RWPE2 (cell line): ENCODE data around the gene KLB.
"Not testable (repeated sequence)": the region's sequence is repeated elsewhere in the genome, so short reads cannot be mapped to it uniquely, and the experiment has no call there.

ENCODE experiments used
- ATAC-seq: fragments of 200-7000 bp; cut with Tn5 transposase; 3 replicates; pipeline ENCODE4 v1.9.1; 2021; ENCODE audit warnings: low read depth
- DNase-seq: peaks from one replicate; pipeline ENCODE4 v3.0.0-alpha.2; 2020; ENCODE audit warnings: low spot score
- H3K27ac ChIP-seq: fragments of 450-650 bp; 2 replicates; pipeline ENCODE4 v1.5.1; 2017; ENCODE audit warnings: mild to moderate bottlenecking; ENCODE audit not compliant: poor library complexity, severe bottlenecking
- H3K27me3 ChIP-seq: fragments of 250-450 bp; sonication (Bioruptor Pico); 2 replicates; pipeline ENCODE4 v1.5.1; 2021; ENCODE audit warnings: mild to moderate bottlenecking, moderate library complexity; ENCODE audit not compliant: insufficient read depth, poor library complexity, severe bottlenecking
- H3K36me3 ChIP-seq: fragments of 250-450 bp; sonication (Bioruptor Pico); 2 replicates; pipeline ENCODE4 v1.5.1; 2020; ENCODE audit warnings: low read depth, mild to moderate bottlenecking, moderate library complexity
- H3K4me1 ChIP-seq: fragments of 250-450 bp; sonication (Bioruptor Pico); 2 replicates; pipeline ENCODE4 v1.5.1; 2021; ENCODE audit warnings: mild to moderate bottlenecking, moderate library complexity; ENCODE audit not compliant: insufficient read depth, poor library complexity, severe bottlenecking
- H3K4me3 ChIP-seq: fragments of 250-450 bp; sonication (Bioruptor Pico); 2 replicates; pipeline ENCODE4 v1.5.1; 2021; ENCODE audit warnings: mild to moderate bottlenecking, moderate library complexity; ENCODE audit not compliant: severe bottlenecking
- H3K9me3 ChIP-seq: fragments of 250-450 bp; sonication (Bioruptor Pico); 2 replicates; pipeline ENCODE4 v1.5.1; 2021; ENCODE audit warnings: mild to moderate bottlenecking, moderate library complexity; ENCODE audit not compliant: severe bottlenecking
- CTCF ChIP-seq: fragments of 450-650 bp; IDR thresholded peaks from one replicate; pipeline ENCODE4 v1.5.1; 2017; ENCODE audit warnings: mild to moderate bottlenecking, moderate library complexity; ENCODE audit not compliant: poor library complexity, severe bottlenecking

Gene KLB

GRCh38 chr4:39375478-39375877 lies 31.3 kb upstream of the KLB start:
- Histone ChIP-seq H3K36me3 (no peaks in the 10 kb centered on the region), H3K27ac (no peak overlapping the region), H3K4me3 (no peak overlapping the region), H3K4me1 (no peaks in the 10 kb centered on the region), H3K27me3 (no peaks in the 10 kb centered on the region), H3K9me3 (peaks cover 2% of the 10 kb centered on the region)
- no peak for ATAC-seq
- no peak for DNase-seq
- TF ChIP-seq CTCF: no peak

- Histone ChIP-seq H3K9me3 (no peaks in the 10 kb centered on the region), H3K27me3 (no peaks in the 10 kb centered on the region), H3K36me3 (no peaks in the 10 kb centered on the region), H3K27ac (no peak overlapping the region), H3K4me1 (no peaks in the 10 kb centered on the region), H3K4me3 (no peak overlapping the region)
- no peak for TF ChIP-seq CTCF
- ATAC-seq (no peak), DNase-seq (no peak)
Observed at GRCh38 chr4:39383690-39384089, 23.0 kb upstream of the KLB start.

- ATAC-seq (no peak), DNase-seq (no peak)
- no peaks in the 10 kb centered on the region for H3K9me3 ChIP-seq
- H3K27ac ChIP-seq: no peak overlapping the region
- H3K4me1 ChIP-seq: no peaks in the 10 kb centered on the region
- no peaks in the 10 kb centered on the region for H3K27me3 ChIP-seq
- TF ChIP-seq CTCF: no peak
- H3K4me3 ChIP-seq: no peak overlapping the region
- no peaks in the 10 kb centered on the region for H3K36me3 ChIP-seq
Observed at GRCh38 chr4:39384563-39384962, 22.2 kb upstream of the KLB start.

GRCh38 chr4:39390603-39391002 lies 16.1 kb upstream of the KLB start:
- Histone ChIP-seq H3K9me3 (no peaks in the 10 kb centered on the region), H3K27me3 (no peaks in the 10 kb centered on the region), H3K36me3 (no peaks in the 10 kb centered on the region), H3K4me1 (no peaks in the 10 kb centered on the region), H3K4me3 (no peak overlapping the region), H3K27ac (no peak overlapping the region)
- TF ChIP-seq CTCF: no peak
- DNase-seq (no peak), ATAC-seq (no peak)

- DNase-seq (no peak), ATAC-seq (no peak)
- no peaks in the 10 kb centered on the region for H3K9me3 ChIP-seq
- H3K4me3 ChIP-seq: no peak overlapping the region
- no peaks in the 10 kb centered on the region for H3K27me3 ChIP-seq
- no peak overlapping the region for H3K27ac ChIP-seq
- TF ChIP-seq CTCF: no peak
- no peaks in the 10 kb centered on the region for H3K4me1 ChIP-seq
- no peaks in the 10 kb centered on the region for H3K36me3 ChIP-seq
Observed at GRCh38 chr4:39394706-39395105, 12.0 kb upstream of the KLB start.

GRCh38 chr4:39401640-39402039 lies 5.1 kb upstream of the KLB start:
- DNase-seq, H3K9me3 ChIP-seq, H3K4me3 ChIP-seq, H3K36me3 ChIP-seq, H3K4me1 ChIP-seq, ATAC-seq, H3K27me3 ChIP-seq, H3K27ac ChIP-seq: not testable (repeated sequence)
